ENCODE results near the gene IL4I1.
"Not testable (repeated sequence)": the region's sequence is repeated elsewhere in the genome, so short reads cannot be mapped to it uniquely, and the experiment has no call there.

Gene IL4I1

DNA sequence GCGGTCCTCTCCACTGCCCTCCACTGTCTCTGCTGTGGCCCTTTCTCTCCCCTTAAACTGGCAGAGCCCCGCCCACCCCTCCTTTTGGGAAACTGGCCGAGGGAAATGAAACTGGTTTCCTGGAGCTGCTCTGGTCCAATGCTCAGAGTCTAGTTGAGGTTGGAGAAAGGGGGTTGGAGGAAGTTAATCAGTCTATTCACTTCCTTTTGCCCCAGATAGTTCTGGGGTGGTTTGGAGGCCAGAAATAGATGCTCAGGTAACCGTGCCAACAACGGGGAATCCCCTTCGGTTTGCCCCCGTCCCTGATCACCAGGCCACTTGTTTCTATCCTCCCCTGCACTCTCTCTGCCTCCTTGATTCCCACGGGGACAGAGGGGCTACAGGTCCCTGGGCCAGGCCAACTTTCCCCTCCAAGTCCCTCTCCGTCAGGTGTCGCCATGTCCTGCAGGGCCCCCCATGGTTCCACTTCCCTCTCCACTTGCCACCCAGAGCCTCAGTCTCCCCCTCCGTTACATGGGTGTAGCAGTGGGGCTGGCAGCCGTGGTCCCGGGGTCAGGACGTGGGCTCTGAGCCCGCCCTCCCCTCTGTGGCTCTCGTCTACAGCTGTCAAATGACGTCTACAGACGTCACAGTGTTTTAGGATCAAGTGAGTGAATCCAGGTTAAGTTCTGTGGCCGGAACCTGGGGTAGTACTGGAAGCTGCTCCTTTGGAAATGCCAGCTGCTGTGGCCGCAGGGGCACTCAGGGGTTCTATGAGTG lies at the start of gene IL4I1:
TSS of gene IL4I1 (minus strand) at position 25 of the 759 bp plus-strand sequence. CDS start 727 bp downstream, outside the sequence.
- DNase-seq = no peak

GRCh38 chr19:49946415-49946814 lies 49.7 kb upstream of the IL4I1 start:
- DNase-seq = no peak

DNA sequence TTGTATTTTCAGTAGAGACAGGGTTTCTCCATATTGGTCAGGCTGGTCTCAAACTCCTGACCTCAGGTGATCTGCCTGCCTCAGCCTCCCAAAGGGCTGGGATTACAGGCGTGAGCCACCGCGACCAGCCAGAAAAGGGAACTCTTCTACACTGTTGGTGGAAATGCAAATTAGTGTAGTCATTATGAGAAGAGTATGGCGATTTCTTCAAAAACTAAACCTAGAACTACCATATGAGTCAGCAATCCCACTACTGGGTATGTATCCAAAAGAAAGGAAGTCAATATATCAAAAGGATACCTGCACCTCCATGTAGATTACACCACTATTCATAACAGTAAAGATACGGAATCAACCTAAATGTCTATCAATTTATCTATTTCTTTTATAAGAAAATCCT lies 47.9 kb upstream of the IL4I1 start:
- DNase-seq = not testable (repeated sequence)

GRCh38 chr19:49940482-49940791 lies 43.8 kb upstream of the IL4I1 start:
- no peak for DNase-seq

DNA sequence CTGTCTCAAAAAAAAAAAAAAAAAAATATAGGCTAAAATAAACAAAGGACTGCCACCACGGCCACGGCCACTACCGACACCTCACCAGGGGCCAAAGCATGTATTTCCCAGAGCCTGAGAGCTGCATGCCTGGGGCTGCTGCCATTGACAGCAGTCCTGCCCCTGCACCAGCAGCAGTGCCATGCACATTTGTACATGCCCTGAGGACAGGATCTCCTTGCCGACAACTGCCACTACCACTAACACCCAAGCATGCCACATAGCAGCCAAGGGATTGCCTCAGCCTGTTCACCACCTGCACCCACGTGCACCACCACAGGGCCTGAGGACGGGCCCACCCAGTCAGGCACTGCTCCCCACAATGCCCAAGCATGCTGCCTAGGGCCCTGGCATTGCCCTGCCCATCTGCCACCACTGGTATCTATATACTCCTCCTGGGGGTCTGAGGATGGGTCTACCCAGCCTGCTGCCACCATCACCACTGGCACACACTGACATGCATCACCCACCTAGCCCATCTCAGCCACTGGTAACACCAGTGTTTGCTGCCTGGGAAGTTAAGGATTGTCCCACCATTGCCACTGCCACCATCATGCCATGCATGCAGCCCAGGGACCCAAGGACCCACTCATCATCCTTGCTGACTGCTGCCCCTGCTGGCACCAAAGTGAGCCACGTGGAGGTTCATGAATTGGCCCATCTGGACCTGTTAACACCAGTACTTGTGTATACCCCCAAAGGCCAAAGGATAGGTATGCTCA lies 43.2 kb upstream of the IL4I1 start:
- DNase-seq = no peak

DNA sequence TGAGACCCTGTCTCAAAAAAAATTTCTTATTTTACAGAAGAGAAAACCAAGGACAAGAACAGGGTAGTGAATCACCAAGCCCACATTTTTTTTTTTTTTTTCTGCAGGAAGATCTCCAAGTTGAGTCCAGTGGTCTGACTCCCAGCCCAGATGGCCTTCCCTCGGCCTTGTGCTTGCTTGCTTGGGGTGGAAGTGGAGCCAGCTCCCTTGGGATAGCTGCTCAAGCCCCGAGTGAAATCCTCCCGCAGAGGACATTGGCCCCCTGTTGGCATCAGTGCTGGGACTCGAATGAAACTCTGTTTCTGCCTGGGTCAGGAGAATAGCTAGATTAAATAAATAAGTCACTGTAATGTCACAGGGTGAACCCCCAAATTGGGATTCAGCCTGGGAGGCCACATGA lies 42.0 kb upstream of the IL4I1 start:
- DNase-seq = no peak

- DNase-seq = peak; percentile 71
These were observed 41.2 kb upstream of the IL4I1 start for GRCh38 chr19:49937750-49938381.

DNA sequence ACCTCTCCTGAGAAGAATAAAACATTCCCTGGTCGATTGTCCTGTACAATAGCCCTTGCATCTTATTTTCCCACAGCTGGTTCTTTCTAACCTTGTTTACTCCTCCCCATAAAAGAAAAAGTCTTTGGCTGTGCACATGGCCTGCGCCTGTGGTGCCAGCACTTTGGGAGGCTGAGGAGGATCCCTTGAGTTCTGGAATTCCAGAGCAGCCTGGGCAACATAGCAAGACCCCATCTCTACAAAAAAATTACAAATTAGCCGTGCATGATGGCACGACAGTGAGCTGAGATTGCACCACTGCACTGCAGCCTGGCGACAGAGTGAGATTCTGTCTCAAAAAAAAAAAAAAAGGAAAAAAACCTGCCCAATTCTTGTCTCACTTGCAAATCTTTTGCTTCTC lies 39.9 kb upstream of the IL4I1 start:
- DNase-seq = no peak

- DNase-seq = no peak
These were observed 37.0 kb upstream of the IL4I1 start for GRCh38 chr19:49933643-49934042.

DNA sequence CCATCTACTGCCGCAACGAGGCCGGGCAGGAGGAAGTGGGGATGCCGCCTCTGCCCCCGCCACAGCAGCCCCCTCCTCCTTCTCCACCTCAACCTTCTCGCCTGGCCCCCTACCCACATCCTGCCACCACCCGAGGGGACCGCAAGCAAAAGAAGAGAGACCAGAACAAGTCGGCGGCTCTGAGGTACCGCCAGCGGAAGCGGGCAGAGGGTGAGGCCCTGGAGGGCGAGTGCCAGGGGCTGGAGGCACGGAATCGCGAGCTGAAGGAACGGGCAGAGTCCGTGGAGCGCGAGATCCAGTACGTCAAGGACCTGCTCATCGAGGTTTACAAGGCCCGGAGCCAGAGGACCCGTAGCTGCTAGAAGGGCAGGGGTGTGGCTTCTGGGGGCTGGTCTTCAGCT lies 36.0 kb upstream of the IL4I1 start:
- no peak for DNase-seq

DNA sequence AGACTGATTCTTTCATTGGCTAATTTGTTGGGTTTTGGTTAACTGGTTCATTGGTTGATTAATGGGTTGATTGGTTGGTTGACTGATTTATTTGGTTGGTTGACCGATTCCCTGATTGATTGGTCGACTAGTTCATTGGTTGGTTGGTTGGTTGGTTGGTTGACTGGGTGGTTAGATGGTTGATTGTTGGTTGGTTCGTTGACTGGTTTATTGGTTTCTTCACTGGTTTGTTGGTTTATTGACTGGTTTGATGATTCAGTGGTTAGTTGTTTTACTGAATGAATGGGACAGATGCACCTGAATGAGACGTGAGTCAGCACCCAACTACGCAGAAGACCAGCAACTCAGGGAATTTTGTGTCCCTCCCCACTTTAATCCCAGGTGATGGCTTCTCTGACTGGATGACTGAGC lies 35.4 kb upstream of the IL4I1 start:
- no peak for DNase-seq

- no peak for DNase-seq
These were observed 34.8 kb upstream of the IL4I1 start for GRCh38 chr19:49931293-49932040.

- no peak for DNase-seq
These were observed 33.9 kb upstream of the IL4I1 start for GRCh38 chr19:49930483-49931011.

DNA sequence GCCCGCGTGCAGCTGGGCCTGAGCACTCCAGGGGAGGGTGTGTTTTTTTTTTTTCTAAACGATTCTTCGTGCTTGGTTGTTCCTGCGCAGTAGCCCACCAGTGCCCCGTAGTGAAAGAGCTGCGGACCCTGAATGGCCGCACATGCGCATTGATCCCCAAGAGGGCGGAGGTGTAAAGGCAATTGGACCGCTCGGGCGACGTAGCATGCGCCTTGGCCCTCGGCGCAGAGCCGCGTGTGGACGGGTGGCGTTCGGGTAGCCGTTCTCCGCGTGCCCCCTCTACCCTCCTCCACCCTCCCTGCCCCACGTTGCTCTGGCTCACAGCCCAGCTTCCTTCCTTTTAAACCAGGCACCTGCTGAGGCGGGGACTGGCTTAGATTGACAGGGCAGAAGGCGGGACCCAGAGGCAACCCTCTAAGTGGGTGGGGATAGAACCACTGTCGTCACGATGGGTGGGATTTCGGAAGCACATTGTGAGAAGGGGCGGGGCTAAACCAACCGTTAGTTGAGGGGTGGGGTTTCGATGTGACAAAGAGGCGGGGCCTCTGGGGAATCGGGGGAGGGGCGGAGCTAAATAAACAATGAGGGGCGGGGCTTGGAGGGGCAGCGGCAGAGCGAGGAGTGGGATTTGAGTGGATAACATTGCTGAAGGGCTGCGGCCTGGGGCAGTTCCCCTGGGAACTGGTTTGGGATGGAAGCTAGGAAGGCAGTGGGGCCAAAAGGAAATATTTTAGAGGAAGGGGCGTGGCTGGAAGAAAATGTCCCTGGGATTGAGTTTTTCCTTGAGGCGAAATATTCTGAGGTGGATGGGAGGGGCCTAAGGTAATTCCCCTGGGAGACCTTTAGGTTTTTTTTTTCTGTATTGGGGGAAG lies 33.2 kb upstream of the IL4I1 start:
- peak; percentile 90 for DNase-seq

DNA sequence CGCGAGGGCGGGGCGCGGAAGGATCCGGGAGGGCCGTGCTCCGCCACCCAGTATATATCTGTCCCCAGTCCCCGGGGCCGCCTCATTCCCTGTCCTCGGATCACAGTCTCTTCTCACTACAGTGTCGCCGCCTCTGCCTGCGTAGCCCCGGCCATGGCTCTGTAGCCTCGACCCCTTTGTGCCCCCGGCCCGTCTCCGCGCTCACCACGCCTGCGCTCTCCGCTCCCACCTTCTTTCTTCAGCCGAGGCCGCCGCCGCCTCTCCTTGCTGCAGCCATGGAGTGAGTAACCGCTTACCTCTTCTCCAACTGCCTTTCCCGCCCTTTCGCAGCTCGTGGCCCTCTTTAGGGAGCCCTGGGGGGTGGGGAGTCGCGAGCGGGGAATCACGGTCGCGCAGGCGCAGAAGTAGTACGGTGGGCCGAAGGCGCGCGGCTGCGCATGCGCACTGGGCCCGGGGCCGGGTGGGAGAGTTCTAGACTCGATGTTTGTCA lies 32.5 kb upstream of the IL4I1 start, which contains the start of the genes ATF5 and NUP62:
TSS of gene ATF5 (plus strand) at position 85 of the 490 bp plus-strand sequence. CDS start 1,646 bp downstream, outside the sequence.
TSS of gene NUP62 (minus strand) at position 384 of the 490 bp plus-strand sequence. CDS start 19,697 bp downstream, outside the sequence.
- DNase-seq = peak; percentile 83

DNA sequence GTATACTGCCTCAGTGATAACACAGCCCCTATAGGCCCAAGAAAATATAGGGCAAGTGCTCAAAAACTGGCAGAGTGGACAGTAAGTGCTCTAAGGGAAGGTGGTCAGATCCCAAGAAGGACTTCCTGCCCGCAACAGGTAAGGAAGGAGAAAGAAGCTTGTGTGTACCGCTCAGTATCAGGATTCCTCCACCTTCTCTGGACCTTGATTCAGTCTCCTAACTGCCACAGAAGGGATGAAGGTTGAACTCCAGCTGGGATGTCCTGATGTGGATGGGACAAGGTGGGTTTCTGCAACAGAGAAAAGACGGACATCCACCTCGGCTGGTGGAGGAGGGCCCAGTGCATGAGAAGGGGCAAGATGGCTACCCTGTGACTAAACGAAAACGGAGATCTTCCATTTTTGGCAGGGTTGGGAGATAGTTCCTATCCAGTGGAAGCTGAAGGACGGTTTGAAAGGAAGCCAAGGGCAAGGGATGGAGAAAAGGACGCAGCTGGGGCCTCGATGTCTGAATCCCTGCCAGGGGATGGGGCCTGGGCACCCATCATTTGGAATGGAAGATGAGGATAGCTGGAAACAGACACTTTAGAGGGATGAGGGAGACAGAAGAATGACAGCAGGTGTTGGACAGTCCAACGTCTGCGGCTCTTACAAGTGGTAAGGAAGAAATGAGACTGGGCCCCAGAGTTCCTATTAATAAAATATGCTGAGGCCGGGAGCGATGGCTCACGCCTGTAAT lies 31.0 kb upstream of the IL4I1 start:
- DNase-seq = no peak

DNA sequence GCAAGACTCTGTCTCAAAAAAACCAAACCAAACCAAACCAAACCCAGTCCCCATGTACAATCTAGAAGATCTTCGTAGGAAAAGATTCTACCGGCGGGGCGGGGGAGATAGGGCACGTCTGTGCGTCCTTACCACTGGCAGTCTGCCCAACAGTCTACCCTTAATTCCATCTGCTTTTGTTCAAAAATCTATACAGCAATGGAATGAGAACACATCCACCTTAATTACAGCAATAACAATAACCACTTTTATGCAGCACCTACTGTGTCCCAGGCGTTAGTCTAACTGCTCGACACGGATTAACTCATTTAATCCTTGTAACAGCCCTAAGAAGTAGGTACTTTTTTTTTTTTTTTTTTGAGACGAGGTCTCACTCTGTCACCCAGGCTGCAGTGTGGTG lies 29.8 kb upstream of the IL4I1 start:
- no peak for DNase-seq

GRCh38 chr19:49925486-49925885 lies 28.8 kb upstream of the IL4I1 start:
- DNase-seq = no peak

DNA sequence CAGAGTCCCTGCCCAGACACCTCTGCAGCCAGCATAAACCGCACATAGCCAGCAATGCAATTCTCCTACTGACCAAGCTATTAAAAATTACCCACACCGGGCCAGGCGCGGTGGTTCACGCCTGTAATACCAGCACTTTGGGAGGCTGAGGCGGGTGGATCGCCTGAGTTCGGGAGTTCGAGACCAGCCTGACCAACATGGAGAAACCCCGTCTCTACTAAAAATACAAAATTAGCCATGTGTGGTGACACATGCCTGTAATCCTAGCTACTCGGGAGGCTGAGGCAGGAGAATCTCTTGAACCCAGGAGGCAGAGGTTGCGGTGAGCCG lies 28.2 kb upstream of the IL4I1 start:
- DNase-seq = not testable (repeated sequence)

DNA sequence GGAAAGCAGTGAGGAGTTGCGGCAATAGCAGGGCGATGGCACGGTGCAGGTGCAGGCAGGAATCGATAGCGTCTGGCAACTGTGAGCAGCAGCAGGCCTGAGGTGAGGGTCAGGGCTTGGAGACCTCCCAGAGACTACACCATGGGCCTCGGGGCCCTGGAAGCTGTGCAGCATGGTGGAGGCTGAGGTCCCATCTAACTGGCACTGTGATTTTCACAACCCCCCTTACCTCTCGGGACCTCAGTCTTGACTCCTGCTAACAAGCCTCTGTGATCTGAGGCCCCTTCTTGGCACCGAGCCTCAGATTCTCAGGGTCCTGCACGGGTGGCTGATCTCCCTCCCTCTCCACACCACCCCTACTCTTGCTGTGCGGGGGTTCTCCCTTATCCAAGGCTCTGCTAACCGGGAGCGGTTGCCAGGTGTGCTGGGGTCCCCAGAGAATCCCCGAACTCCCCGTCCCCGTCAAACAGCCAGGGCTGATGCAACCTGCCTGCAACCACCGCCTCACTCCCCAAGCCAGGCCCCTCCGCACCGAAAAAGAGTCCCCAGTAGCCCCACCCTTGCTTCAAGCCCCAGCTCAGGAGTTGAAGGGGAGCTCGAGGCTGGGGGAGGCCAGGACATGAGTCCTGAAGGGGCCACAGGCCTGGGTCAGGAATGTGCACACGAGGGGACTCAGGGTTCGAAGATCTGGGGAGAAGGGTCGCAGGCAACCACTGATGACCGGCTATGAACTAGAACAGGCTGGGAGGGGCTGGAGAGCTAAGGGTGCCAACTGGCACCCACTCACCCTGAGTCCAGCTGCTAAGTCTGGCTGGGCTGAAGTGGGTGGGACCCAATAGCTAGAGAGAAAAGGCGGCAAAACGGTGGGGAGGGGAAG lies 27.6 kb upstream of the IL4I1 start:
- DNase-seq = no peak

Measured in NCI-H1694 (cell line).